T-helper 2 cell treated with Interferon-gamma antibody and Interleukin-4, amounts not matched to agents 5 μg/mL and 100 μg/mL, for 36 hours (primary cell): ENCODE data around the gene SH2D1B.

Experiments used
- DNase-seq: peaks from one replicate; pipeline ENCODE4 v3.0.0; 2021; ENCODE audit warnings: low spot score
- H3K27ac Mint-ChIP-seq: one replicate; pipeline ENCODE4 v1.8.0; 2021; ENCODE audit warnings: mild to moderate bottlenecking, mixed read lengths
- H3K27me3 Mint-ChIP-seq: one replicate; pipeline ENCODE4 v1.8.0; 2021; ENCODE audit warnings: low read depth, mixed read lengths
- H3K36me3 Mint-ChIP-seq: one replicate; pipeline ENCODE4 v1.8.0; 2021; ENCODE audit warnings: low read depth, mixed read lengths
- H3K4me1 Mint-ChIP-seq: one replicate; pipeline ENCODE4 v1.8.0; 2021; ENCODE audit warnings: low read depth, mixed read lengths
- H3K4me3 Mint-ChIP-seq: one replicate; pipeline ENCODE4 v1.8.0; 2022; ENCODE audit warnings: mild to moderate bottlenecking, moderate library complexity, mixed read lengths
- H3K9me3 Mint-ChIP-seq: one replicate; pipeline ENCODE4 v1.8.0; 2021; ENCODE audit warnings: mixed read lengths

SH2D1B gene

GRCh38 chr1:162416909-162417308, 5.0 kb upstream of the SH2D1B start:
- no peak overlapping the region for H3K4me3 Mint-ChIP-seq
- no peak overlapping the region for H3K27ac Mint-ChIP-seq
- peaks cover 4% of the 10 kb centered on the region for H3K4me1 Mint-ChIP-seq
- no peaks in the 10 kb centered on the region for H3K36me3 Mint-ChIP-seq
- H3K27me3 Mint-ChIP-seq = no peaks in the 10 kb centered on the region
- DNase-seq = no peak
- no peaks in the 10 kb centered on the region for H3K9me3 Mint-ChIP-seq

GRCh38 chr1:162416215-162416614, 4.3 kb upstream of the SH2D1B start:
- H3K4me1 Mint-ChIP-seq = no peaks in the 10 kb centered on the region
- H3K27ac Mint-ChIP-seq = no peak overlapping the region

DNA sequence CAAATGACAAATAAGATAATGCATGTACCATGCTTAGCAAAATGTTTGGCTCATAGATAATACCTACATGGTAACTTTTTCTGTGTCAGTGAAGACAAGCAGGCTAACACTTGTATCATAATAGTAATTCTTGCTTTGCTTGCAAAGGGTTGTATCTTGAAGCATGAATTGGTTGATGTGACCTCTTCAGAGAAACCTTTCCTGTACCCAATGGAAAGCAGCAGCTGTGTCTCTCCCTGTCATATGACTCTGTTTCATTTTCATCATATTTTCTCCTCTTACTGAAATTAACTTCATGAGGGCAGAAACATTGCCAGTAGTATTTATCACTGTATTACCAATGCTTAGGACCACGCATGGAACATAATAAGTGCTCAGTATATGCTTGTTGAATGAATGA, 4.4 kb downstream of the SH2D1B start:
- peaks cover 2% of the 10 kb centered on the region for H3K27me3 Mint-ChIP-seq
- no peak for DNase-seq
- peaks cover 5% of the 10 kb centered on the region for H3K4me1 Mint-ChIP-seq
- H3K27ac Mint-ChIP-seq = no peak overlapping the region
- no peak overlapping the region for H3K4me3 Mint-ChIP-seq
- H3K9me3 Mint-ChIP-seq = no peaks in the 10 kb centered on the region
- no peaks in the 10 kb centered on the region for H3K36me3 Mint-ChIP-seq

More at GRCh38 chr1:162416215-162416614, 4.3 kb upstream of the SH2D1B start:
- H3K27me3 Mint-ChIP-seq = no peaks in the 10 kb centered on the region
- no peak overlapping the region for H3K4me3 Mint-ChIP-seq
- DNase-seq = no peak
- no peaks in the 10 kb centered on the region for H3K36me3 Mint-ChIP-seq
- H3K9me3 Mint-ChIP-seq = no peaks in the 10 kb centered on the region

GRCh38 chr1:162406811-162407210, 5.1 kb downstream of the SH2D1B start:
- Mint-ChIP-seq H3K4me3 (no peak overlapping the region), H3K27ac (no peak overlapping the region), H3K4me1 (peaks cover 5% of the 10 kb centered on the region), H3K27me3 (peaks cover 2% of the 10 kb centered on the region), H3K36me3 (no peaks in the 10 kb centered on the region), H3K9me3 (no peaks in the 10 kb centered on the region)
- no peak for DNase-seq

- Mint-ChIP-seq H3K36me3 (no peaks in the 10 kb centered on the region), H3K27me3 (peaks cover 3% of the 10 kb centered on the region), H3K9me3 (no peaks in the 10 kb centered on the region), H3K4me1 (peaks cover 5% of the 10 kb centered on the region), H3K27ac (no peak overlapping the region), H3K4me3 (no peak overlapping the region)
- no peak for DNase-seq
These were observed 6.1 kb downstream of the SH2D1B start for GRCh38 chr1:162405800-162406199.

DNA sequence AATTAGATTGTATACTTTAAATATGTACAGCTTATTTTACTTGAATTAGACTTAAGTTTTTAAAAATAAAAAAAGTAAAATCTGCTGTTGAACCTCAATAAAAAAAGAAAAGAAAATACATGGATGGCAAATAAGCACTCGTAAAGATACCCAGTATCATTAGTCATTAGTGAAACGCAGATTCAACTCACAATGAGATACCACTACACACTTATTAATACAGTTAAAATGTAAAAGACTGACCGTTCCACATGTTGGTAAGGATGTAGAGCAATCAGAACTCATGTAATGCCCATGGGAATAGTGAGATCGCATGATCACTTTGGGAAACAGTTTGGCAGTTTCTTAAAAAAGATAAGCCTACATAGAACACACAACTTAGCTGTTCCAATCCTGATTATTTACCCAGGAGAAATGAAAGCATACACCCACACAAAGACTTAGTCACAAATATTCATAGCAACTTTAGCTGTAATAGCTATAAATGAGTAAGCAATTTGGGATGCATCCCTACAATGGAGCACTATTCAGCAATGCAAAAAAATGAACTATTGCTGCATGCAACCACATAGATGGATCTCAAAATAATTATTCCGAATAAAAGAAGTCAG, 7.3 kb downstream of the SH2D1B start:
- H3K4me1 Mint-ChIP-seq = peaks cover 5% of the 10 kb centered on the region
- no peaks in the 10 kb centered on the region for H3K9me3 Mint-ChIP-seq
- no peak overlapping the region for H3K4me3 Mint-ChIP-seq
- DNase-seq = no peak
- H3K27ac Mint-ChIP-seq = no peak overlapping the region
- no peaks in the 10 kb centered on the region for H3K36me3 Mint-ChIP-seq
- H3K27me3 Mint-ChIP-seq = peaks cover 6% of the 10 kb centered on the region

DNA sequence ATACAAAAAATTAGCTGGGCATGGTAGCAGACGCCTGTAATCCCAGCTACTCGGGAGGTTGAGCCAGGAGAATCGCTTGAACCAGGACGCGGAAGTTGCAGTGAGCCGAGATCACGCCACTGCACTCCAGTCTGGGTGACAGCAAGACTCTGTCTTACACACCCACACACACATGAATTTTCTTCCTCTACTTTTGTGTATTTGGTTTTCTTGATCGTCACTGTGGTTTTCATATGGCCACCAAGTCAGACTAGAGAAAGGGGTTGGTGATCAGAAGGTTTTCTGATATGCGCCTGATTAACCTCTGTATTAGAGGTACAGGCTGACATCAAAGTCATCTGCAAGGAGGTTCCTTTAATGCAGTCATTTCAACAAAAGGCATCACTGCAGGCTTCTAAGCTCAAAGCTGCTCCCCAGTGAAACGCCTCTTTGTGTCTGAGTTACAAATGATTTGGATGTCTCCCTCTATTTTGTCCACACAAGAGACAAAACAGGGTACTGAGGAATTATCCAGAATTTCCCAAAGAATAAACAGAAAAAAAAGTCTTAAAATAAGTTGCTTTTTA, 11.1 kb downstream of the SH2D1B start:
- Mint-ChIP-seq H3K27me3 (peaks cover 9% of the 10 kb centered on the region), H3K9me3 (no peaks in the 10 kb centered on the region), H3K4me1 (no peaks in the 10 kb centered on the region), H3K27ac (no peak overlapping the region), H3K4me3 (no peak overlapping the region), H3K36me3 (no peaks in the 10 kb centered on the region)
- no peak for DNase-seq

DNA sequence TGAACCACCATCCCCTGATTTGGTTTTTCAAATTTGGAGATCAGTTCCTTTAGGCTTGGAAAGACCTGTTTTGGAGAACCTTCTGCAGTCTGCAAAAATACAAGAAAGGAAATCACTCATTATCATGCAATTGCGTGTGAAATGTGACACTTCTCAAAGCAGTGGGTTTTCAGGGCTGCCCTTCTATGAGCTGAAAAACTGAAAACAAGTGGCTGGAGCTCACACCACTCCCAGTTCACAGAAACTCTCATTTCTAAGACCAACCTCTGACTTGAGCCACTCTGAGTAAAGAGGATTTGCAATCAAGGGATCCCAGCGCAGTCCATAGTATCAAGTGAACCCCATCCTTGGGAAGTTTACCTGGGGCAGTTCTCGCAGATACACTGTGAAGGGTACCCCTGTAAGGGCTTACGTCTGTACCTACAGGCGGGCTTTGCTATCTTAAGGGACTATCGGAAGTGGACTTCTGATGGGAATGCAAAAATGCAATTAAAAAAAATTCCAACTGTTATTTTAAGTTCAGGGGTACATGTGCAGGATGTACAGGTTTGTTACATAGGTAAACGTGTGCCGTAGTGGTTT, 12.8 kb downstream of the SH2D1B start:
- Mint-ChIP-seq H3K4me3 (no peak overlapping the region), H3K36me3 (no peaks in the 10 kb centered on the region), H3K4me1 (no peaks in the 10 kb centered on the region), H3K27ac (no peak overlapping the region), H3K9me3 (no peaks in the 10 kb centered on the region), H3K27me3 (peaks cover 9% of the 10 kb centered on the region)
- DNase-seq = no peak

- no peak overlapping the region for H3K27ac Mint-ChIP-seq
- H3K36me3 Mint-ChIP-seq = no peaks in the 10 kb centered on the region
- H3K27me3 Mint-ChIP-seq = peaks cover 13% of the 10 kb centered on the region
- H3K4me1 Mint-ChIP-seq = no peaks in the 10 kb centered on the region
- no peaks in the 10 kb centered on the region for H3K9me3 Mint-ChIP-seq
- H3K4me3 Mint-ChIP-seq = no peak overlapping the region
- DNase-seq = no peak
These were observed 13.9 kb downstream of the SH2D1B start for GRCh38 chr1:162397943-162398560.

GRCh38 chr1:162397039-162397448, 14.9 kb downstream of the SH2D1B start:
- Mint-ChIP-seq H3K27me3 (peaks cover 15% of the 10 kb centered on the region), H3K4me1 (no peaks in the 10 kb centered on the region), H3K4me3 (no peak overlapping the region), H3K9me3 (no peaks in the 10 kb centered on the region), H3K27ac (no peak overlapping the region), H3K36me3 (no peaks in the 10 kb centered on the region)
- DNase-seq = no peak

DNA sequence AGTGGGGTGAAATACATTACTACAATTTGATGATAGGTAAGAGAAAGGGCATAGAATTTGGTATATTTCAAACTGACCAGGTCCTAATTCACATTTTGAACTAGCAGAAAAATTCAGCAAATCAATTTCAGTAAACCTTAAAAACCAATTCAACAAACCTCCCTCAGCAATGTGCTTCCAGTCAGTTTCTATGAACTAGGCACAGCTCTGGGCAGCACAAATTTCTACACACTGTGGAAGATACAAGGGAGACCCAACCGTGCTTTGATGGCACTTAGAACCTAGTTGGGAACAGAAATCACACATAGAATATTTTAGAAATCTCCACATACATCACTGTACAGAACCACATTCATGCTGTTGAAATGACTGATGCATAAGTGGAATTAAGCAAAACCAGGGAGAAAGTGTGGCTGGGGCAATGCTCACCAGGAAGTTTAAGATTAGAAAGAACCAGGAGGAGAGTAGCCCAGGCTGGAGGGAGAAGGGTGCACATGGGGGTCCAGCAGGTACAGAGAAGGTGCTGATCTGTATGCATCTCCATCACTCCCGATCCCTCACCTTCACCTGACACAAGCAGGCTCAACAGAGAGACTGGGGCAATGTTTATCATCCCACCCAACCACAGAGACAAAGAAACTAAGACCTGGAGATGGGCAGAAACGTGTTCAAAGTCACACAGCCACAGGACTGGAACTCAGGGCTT, 15.6 kb downstream of the SH2D1B start:
- peaks cover 2% of the 10 kb centered on the region for H3K4me1 Mint-ChIP-seq

GRCh38 chr1:162391790-162392563, 20.0 kb downstream of the SH2D1B start:
- DNase-seq = no peak
- no peak overlapping the region for H3K27ac Mint-ChIP-seq
- H3K27me3 Mint-ChIP-seq = peaks cover 14% of the 10 kb centered on the region
- H3K4me1 Mint-ChIP-seq = peaks cover 7% of the 10 kb centered on the region
- H3K36me3 Mint-ChIP-seq = no peaks in the 10 kb centered on the region
- no peak overlapping the region for H3K4me3 Mint-ChIP-seq
- no peaks in the 10 kb centered on the region for H3K9me3 Mint-ChIP-seq

More for the DNA sequence above, 15.6 kb downstream of the SH2D1B start:
- no peak overlapping the region for H3K27ac Mint-ChIP-seq
- peaks cover 15% of the 10 kb centered on the region for H3K27me3 Mint-ChIP-seq
- DNase-seq = no peak
- H3K4me3 Mint-ChIP-seq = no peak overlapping the region
- no peaks in the 10 kb centered on the region for H3K9me3 Mint-ChIP-seq
- H3K36me3 Mint-ChIP-seq = no peaks in the 10 kb centered on the region

DNA sequence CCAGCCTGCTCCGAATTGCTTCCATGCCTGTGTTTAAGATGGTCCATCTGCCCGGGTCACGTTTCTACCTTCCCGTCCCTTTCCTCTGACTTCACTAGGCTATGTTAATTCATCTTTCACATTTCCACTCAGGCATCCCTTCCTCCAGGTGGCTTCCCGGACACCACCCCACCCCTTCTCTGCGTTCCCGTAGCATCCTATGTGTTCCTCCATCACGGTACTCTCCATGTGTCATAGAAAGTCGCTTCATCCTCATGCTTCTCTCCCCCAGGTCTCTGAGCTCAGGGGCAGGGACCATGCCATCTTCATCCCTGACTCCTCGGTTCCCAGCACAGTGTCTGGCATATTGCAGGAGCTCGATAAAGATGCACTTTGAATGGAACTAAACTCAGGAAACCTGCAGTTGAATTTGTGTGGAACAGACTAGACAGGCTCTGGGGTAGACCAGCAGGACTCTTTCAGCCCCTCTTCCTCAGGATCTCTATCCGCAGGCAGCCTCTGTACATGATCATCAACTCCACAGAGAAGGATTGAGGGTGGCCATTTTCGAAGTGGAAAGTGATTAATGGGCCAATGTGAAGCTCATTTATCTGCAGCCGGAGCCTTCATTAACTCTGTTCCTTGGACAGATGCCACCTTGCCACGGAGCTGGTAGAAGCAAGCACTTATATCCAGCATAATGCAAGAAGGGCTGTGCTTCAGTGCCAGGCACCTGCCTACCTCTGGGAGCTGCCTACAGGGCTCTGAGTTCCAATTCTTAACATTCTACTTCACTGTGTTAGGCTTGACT, 21.3 kb downstream of the SH2D1B start:
- no peak for DNase-seq
- Mint-ChIP-seq H3K4me3 (no peak overlapping the region), H3K4me1 (peaks cover 7% of the 10 kb centered on the region), H3K27ac (no peak overlapping the region), H3K27me3 (peaks cover 14% of the 10 kb centered on the region), H3K9me3 (no peaks in the 10 kb centered on the region), H3K36me3 (no peaks in the 10 kb centered on the region)
